Central memory CD8-positive, alpha-beta T cell (primary cell): Measurements from ENCODE around the gene WDR19.

Experiments
- ATAC-seq: fragments of 150-1000 bp; cut with Tn5 transposase; replicated peaks from 2 replicates; pipeline ENCODE4 v1.10.0; 2022; ENCODE audit warnings: mild to moderate bottlenecking, moderate FRiP score, moderate number of reproducible peaks; ENCODE audit not compliant: poor library complexity, severe bottlenecking; ENCODE audit errors: extremely low read depth
- DNase-seq, 2 donors: peaks; one replicate each; pipeline ENCODE4 v3.0.0; 2021; ENCODE audit warnings: low spot score in 2 of 2
- H3K27ac Mint-ChIP-seq: one replicate; pipeline ENCODE4 v1.8.0; 2022; ENCODE audit warnings: low read depth, mild to moderate bottlenecking, moderate library complexity, mixed read lengths
- H3K27me3 Mint-ChIP-seq: one replicate; pipeline ENCODE4 v1.8.0; 2022; ENCODE audit warnings: mixed read lengths
- H3K36me3 Mint-ChIP-seq: one replicate; pipeline ENCODE4 v1.8.0; 2022; ENCODE audit warnings: mild to moderate bottlenecking, moderate library complexity, mixed read lengths; ENCODE audit not compliant: insufficient read depth
- H3K4me1 Mint-ChIP-seq: one replicate; pipeline ENCODE4 v1.8.0; 2022; ENCODE audit warnings: mixed read lengths
- H3K4me3 Mint-ChIP-seq: one replicate; pipeline ENCODE4 v1.8.0; 2022; ENCODE audit warnings: mild to moderate bottlenecking, moderate library complexity, mixed read lengths
- H3K9me3 Mint-ChIP-seq: one replicate; pipeline ENCODE4 v1.8.0; 2022; ENCODE audit warnings: mixed read lengths

The WDR19 gene

DNA sequence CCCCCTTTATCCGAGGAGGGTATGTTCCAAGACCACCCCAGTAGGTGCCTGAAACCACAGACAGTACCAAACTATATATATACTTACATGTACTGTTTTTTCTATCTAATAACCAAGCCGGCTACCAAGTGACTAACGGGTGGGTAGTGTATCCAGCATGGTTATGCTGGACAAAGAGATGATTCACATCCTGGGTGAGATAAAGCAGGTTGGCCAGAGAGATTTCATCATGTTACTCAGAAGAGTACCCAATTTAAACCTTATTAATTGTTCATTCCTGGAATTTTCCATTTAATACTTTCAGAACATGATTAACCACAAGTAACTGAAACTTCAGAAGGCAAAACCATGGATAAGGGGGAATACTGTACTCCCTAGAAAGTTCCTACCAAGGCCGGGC is 137.3 kb downstream of the WDR19 start:
- ATAC-seq (no peak), DNase-seq (no peak)
- Mint-ChIP-seq H3K4me1 (no peaks in the 10 kb centered on the region), H3K36me3 (peaks cover 40% of the 10 kb centered on the region), H3K27me3 (no peaks in the 10 kb centered on the region), H3K4me3 (no peak overlapping the region), H3K9me3 (no peaks in the 10 kb centered on the region), H3K27ac (no peak overlapping the region)

DNA sequence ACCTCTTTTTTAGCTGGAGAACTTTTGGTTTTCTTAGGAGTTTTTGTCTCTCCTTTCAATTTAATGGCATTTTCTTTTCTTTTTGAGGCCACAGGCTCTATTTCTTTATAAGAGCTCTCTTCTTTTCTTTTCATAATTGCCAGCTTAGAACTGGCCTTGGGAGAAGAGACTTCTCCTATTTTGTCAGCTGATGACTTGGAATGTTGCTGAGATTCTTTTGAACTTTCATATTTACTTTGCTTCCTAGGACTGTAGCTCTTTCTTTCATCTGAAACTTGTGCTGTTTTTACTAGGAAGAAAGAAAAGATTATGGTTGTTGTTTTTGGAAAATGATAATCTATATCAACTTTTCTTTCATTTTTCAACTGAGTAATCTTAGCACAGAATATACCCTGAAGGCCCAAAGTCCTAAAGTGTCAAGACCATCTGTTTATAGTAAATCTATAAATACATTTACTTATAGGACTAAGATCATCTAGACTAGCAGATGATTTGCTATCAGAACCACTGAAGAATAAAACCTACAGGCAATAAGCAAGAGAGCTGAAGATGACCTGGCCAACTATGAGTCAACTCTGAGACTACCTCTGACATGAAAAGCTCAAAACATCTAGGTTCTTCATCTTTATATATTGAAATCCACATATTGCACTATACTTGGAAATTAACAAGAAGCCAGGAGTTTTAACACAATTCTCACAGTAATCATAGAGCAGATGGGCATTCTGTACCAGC is 138.2 kb downstream of the WDR19 start:
- ATAC-seq = no peak

DNA sequence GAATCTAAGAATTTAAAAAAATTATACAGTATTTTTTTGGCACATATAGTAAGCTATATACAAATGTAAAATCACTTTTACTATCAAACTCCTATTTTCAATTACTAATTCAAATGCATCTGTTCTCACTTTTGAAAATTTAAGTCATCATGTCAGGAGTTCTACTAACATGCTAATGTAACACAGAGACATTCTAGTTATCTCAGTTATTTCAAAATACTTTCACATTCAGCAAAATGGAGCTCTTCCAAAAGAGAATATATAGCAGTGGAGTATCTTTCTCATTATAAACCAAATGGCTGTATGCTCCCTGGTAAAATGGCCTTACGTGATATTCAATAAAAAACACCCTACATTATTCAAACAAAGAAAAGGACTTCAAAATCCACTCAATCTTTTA is 141.5 kb downstream of the WDR19 start:
- Mint-ChIP-seq H3K9me3 (no peaks in the 10 kb centered on the region), H3K4me3 (no peak overlapping the region), H3K27ac (no peak overlapping the region), H3K36me3 (peaks cover 49% of the 10 kb centered on the region), H3K27me3 (no peaks in the 10 kb centered on the region), H3K4me1 (no peaks in the 10 kb centered on the region)
- DNase-seq (no peak), ATAC-seq (no peak)

More for the DNA sequence above, 138.2 kb downstream of the WDR19 start:
- no peaks in the 10 kb centered on the region for H3K27me3 Mint-ChIP-seq
- no peak overlapping the region for H3K27ac Mint-ChIP-seq
- H3K4me3 Mint-ChIP-seq = no peak overlapping the region
- H3K4me1 Mint-ChIP-seq = no peaks in the 10 kb centered on the region
- DNase-seq = no peak
- H3K36me3 Mint-ChIP-seq = peaks cover 43% of the 10 kb centered on the region
- H3K9me3 Mint-ChIP-seq = no peaks in the 10 kb centered on the region

DNA sequence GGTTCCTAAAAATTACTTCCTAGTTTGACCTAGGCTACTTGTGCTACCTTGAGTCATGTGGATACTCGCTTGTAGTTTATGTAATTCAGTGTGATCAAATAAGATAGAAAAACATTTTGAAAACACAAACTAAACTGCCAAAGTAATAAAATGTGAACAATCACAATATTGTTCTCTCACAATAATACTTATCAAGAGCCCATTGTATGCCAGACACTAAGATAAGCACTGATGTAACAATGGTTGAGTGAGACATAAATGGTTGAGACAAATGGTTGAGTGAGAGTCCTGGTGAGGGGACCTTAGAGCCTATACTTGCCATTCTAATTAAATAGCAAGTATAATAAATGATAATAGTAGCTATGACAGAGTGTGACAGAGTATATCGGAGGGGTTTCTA is 142.1 kb downstream of the WDR19 start:
- Mint-ChIP-seq H3K36me3 (peaks cover 49% of the 10 kb centered on the region), H3K4me1 (no peaks in the 10 kb centered on the region), H3K27me3 (no peaks in the 10 kb centered on the region), H3K4me3 (no peak overlapping the region), H3K9me3 (no peaks in the 10 kb centered on the region), H3K27ac (no peak overlapping the region)
- DNase-seq = no peak
- ATAC-seq = no peak

DNA sequence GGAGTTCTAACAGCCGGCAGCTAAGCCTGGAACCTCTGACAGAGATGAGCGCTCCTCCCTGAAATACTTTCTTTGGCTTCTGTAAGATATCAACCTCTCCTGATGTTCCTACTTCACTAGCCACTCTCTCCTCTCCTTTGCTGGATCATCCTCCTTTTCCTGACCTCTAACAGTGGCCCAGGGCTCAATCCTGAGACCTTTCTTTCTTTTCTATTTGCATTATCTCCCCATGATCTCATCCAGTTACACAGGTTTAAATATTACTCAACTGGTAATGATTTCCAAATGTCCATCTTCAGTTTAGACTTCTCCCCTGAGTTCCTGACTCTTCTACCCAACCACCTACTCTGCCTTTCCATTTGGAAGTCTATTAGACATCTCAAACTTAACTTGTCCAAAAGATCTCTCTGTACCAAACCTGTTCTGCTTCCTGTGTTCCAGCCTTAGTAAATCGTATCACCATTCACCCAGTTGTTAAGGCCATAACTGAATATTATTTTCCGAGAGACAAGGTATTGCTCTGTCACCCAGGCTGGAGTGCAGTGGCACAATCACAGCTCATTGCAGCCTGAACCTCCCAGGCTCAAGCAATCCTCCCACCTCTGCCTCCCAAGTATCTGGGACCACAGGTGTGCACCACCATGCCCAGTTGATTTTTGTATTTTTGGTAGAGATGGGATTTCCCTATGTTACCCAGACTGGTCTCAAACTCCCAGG is 142.7 kb downstream of the WDR19 start:
- no peak for DNase-seq
- Mint-ChIP-seq H3K9me3 (no peaks in the 10 kb centered on the region), H3K27ac (no peak overlapping the region), H3K36me3 (peaks cover 43% of the 10 kb centered on the region), H3K27me3 (no peaks in the 10 kb centered on the region), H3K4me1 (peaks cover under 1% of the 10 kb centered on the region), H3K4me3 (no peak overlapping the region)
- no peak for ATAC-seq

DNA sequence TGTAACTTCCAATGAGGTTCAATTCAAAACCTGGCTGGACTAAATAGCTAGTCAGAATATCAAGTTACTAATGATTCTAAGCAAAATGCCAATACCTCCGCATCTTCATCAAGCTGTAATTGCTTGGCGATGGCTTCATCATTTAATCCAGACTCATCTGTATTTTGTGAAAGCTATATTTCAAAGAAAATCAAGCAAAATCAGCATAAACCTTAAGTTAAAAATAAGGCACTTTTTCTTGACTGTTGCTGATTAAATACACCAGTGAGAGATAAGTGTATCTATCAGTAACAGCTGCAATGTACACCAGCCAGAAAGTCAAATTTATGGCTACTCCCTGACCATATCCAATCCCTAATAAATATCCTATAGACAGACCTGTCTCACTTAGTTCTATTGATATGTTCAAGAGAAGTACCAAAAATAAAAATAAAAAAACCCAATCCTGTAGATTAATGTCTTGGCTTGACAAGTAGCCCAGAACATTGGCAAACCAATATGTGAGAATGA is 144.2 kb downstream of the WDR19 start:
- Mint-ChIP-seq H3K27me3 (no peaks in the 10 kb centered on the region), H3K36me3 (peaks cover 32% of the 10 kb centered on the region), H3K9me3 (no peaks in the 10 kb centered on the region), H3K27ac (no peak overlapping the region), H3K4me1 (peaks cover 15% of the 10 kb centered on the region), H3K4me3 (no peak overlapping the region)
- ATAC-seq = no peak
- DNase-seq = no peak

DNA sequence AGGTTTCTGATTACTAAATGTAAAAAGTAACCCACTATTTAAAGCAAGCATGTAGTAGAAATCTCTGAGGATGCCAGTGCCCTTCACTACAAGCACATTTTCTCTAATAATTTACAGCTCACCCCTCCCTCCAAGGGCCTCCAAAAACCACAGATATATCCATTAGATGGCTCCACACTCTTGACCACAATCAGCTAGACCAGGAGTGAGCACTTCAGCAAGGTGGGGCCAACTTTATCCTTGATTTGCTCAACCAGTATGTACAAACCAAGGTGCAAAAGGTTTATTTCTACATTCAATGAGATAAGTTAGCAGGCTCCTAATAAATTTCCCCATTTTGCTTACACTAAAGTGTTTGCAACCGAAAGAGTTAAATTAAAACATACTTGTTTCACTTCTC is 148.0 kb downstream of the WDR19 start:
- H3K9me3 Mint-ChIP-seq = no peaks in the 10 kb centered on the region
- H3K4me3 Mint-ChIP-seq = no peak overlapping the region
- ATAC-seq (no peak), DNase-seq (no peak)
- H3K4me1 Mint-ChIP-seq = peaks cover 26% of the 10 kb centered on the region
- no peaks in the 10 kb centered on the region for H3K27me3 Mint-ChIP-seq
- H3K36me3 Mint-ChIP-seq = peaks cover 12% of the 10 kb centered on the region
- peak overlapping the region; percentile 52 for H3K27ac Mint-ChIP-seq

DNA sequence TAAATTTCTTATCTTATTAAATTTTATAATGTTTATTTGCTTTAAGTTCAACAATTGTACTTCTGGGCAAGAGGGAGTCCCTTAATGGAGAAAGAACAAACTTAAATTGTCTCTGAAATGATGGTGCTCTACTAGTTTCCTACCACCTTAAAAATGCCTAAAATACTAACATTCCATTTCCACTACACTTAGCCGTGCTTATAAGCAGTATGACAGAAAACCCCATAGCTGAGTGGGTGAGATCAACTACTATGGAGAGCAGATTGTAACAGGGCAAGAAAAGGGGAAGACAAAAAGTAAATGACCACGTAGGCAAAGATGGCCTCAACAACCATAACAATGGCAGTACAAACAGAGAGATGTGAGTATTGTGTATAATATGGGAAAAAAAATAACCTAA is 148.9 kb downstream of the WDR19 start:
- Mint-ChIP-seq H3K4me1 (peaks cover 31% of the 10 kb centered on the region), H3K9me3 (no peaks in the 10 kb centered on the region), H3K27me3 (no peaks in the 10 kb centered on the region), H3K36me3 (peaks cover 11% of the 10 kb centered on the region), H3K27ac (peak overlapping the region; percentile 52), H3K4me3 (no peak overlapping the region)
- DNase-seq = no peak
- no peak for ATAC-seq
